H1 (cell line): ENCODE data around the gene ACTN4. TPM values are rescaled to one million over a fixed set of nuclear protein-coding genes. Genes with fewer than 3 reads are reported as not detected.

Source experiments
- NRF1 ChIP-seq: IDR thresholded peaks from 2 replicates; pipeline ENCODE4 v1.6.1; 2011; ENCODE audit warnings: mild to moderate bottlenecking, low read depth, low read length, improper control_type of control experiment
- SRF ChIP-seq: IDR thresholded peaks from 2 replicates; pipeline ENCODE4 v1.6.1; 2011; ENCODE audit warnings: mild to moderate bottlenecking, low read depth, low read length, moderate library complexity
- TCF12 ChIP-seq: IDR thresholded peaks from 2 replicates; pipeline ENCODE4 v1.6.1; 2011; ENCODE audit warnings: low read depth, mild to moderate bottlenecking, low read length
- ZNF274 ChIP-seq: IDR thresholded peaks from 2 replicates; pipeline ENCODE4 v1.7.0; 2012; ENCODE audit warnings: low read length, borderline replicate concordance; ENCODE audit errors: extremely low read depth
- polyA plus RNA-seq, 7 experiments: library from polyadenylated mRNA; depleted of rRNA in 3 of 7; stranded (reverse) in 5 of 7; unstranded in 2 of 7; fragments of >200 nt in 5 of 7; fragments of 200-250 nt in 2 of 7; gene quantifications; 1 replicate in 5 of 7; 2 replicates in 1 of 7; 4 replicates in 1 of 7; pipeline versions ENCODE4 v1.2.1 to v1.2.3, GENCODE V29; 2011 to 2013; ENCODE audit warnings: missing spikeins in 2 of 7, mixed read lengths in 2 of 7
- total RNA-seq: library from RNA; stranded (reverse); fragmentation: NEBNext Ultra II Directional; extraction: Animal tissue kit (Norgen Biotek cat#: 25700); gene quantifications from 2 replicates; pipeline ENCODE4 v1.2.1, GENCODE V29; 2021

The ACTN4 gene
- total and polyA plus RNA-seq, 2 of the 8 experiments (the other 6 are each of a cell fraction or from before 2014, with no cell fraction given) = 211 to 520 TPM

- TF ChIP-seq ZNF274 (no peak), TCF12 (no peak), NRF1 (no peak), SRF (no peak)
Measured at GRCh38 chr19:38638461-38638860, 9.0 kb upstream of the ACTN4 start (continued).
